A673 (cell line): ENCODE results near the gene ZNF600. TPM values are rescaled to one million over a fixed set of nuclear protein-coding genes. Genes with fewer than 3 reads are reported as not detected.
"Not testable (repeated sequence)": the region's sequence is repeated elsewhere in the genome, so short reads cannot be mapped to it uniquely, and the experiment has no call there.

ENCODE experiments used
- BruUV-seq: library from RNA; stranded (reverse); fragments of 400-500 nt; replicated peaks from 2 replicates; lab custom pipeline; 2021; lab: Mats Ljungman, UMichigan
- CTCF ChIA-PET: fragments of 300-600 bp; sonication (Branson Sonifier 250); formaldehyde crosslinking; loops from one replicate; lab custom pipeline; 2022; ENCODE audit warnings: antibody characterized with exemption; lab: Charles Lee
- POLR2A ChIA-PET: fragments of 300-600 bp; sonication (Branson Sonifier 250); formaldehyde crosslinking; loops from one replicate; lab custom pipeline; 2022; ENCODE audit warnings: antibody characterized with exemption; ENCODE audit not compliant: low non-redundant PET; lab: Charles Lee
- DNase-seq: peaks from one replicate; pipeline ENCODE4 v3.0.0-alpha.2; 2015; ENCODE audit warnings: low spot score
- H3K27ac ChIP-seq: fragments of 200-600 bp; sonication (generic); 2 replicates; pipeline ENCODE4 v1.5.1; 2016; ENCODE audit warnings: mixed run types, low read depth, mild to moderate bottlenecking, mixed read lengths, antibody characterized with exemption, low read length; ENCODE audit not compliant: poor library complexity, severe bottlenecking
- H3K27me3 ChIP-seq: fragments of 200-600 bp; sonication (generic); replicated peaks from 2 replicates; pipeline ENCODE4 v1.6.1; 2017; ENCODE audit warnings: mixed run types, low read depth, mild to moderate bottlenecking, mixed read lengths, antibody characterized with exemption, low read length; ENCODE audit not compliant: insufficient read depth, poor library complexity
- H3K36me3 ChIP-seq: fragments of 200-600 bp; sonication (generic); 2 replicates; pipeline ENCODE4 v1.6.1; 2016; ENCODE audit warnings: mixed run types, mild to moderate bottlenecking, mixed read lengths, antibody characterized with exemption, low read length; ENCODE audit not compliant: insufficient read depth, poor library complexity, severe bottlenecking
- H3K4me1 ChIP-seq: fragments of 200-600 bp; sonication (generic); 2 replicates; pipeline ENCODE4 v1.6.1; 2017; ENCODE audit warnings: mixed run types, mild to moderate bottlenecking, mixed read lengths, antibody characterized with exemption, low read length; ENCODE audit not compliant: insufficient read depth, poor library complexity, severe bottlenecking
- H3K4me3 ChIP-seq: fragments of 200-600 bp; sonication (generic); 2 replicates; pipeline ENCODE4 v1.5.1; 2016; ENCODE audit warnings: low read depth, mixed run types, mild to moderate bottlenecking, mixed read lengths, low read length; ENCODE audit not compliant: poor library complexity, severe bottlenecking
- H3K9me3 ChIP-seq: fragments of 200-600 bp; sonication (generic); 2 replicates; pipeline ENCODE4 v1.6.1; 2016; ENCODE audit warnings: mixed run types, low read depth, mild to moderate bottlenecking, mixed read lengths, antibody characterized with exemption, low read length; ENCODE audit not compliant: poor library complexity, severe bottlenecking
- CTCF ChIP-seq: fragments of 300-800, 200-600 bp; sonication (generic); conservative IDR thresholded peaks from 2 replicates; pipeline ENCODE4 v1.5.1; 2017; ENCODE audit warnings: low read depth, mild to moderate bottlenecking, antibody characterized with exemption, low read length, moderate library complexity, mixed read lengths
- EZH2 ChIP-seq: fragments of 200-600 bp; sonication (generic); IDR thresholded peaks from 2 replicates; pipeline ENCODE4 v1.6.1; 2017; ENCODE audit warnings: borderline replicate concordance, low read depth, mild to moderate bottlenecking, mixed read lengths, antibody characterized with exemption, low read length; ENCODE audit not compliant: poor library complexity, severe bottlenecking
- intact Hi-C: fragments of 100-400 bp; cut with micrococcal nuclease; formaldehyde crosslinking; loops from one replicate; pipeline ENCODE4 v1.10.0; 2022; ENCODE audit not compliant: unreplicated experiment
- total RNA-seq: library from RNA; stranded (reverse); gene quantifications from 2 replicates; pipeline ENCODE4 v1.2.3, GENCODE V29; 2021

The ZNF600 gene
- total RNA-seq, 1 experiment from 2014 or later, result 1.5 TPM

GRCh38 chr19:52823676-52824075 is 37.1 kb upstream of the ZNF600 start:
- BruUV-seq, result no TSS peak
- Histone ChIP-seq H3K9me3 (no peaks in the 10 kb centered on the region), H3K36me3 (no peaks in the 10 kb centered on the region), H3K27me3 (no peaks in the 10 kb centered on the region), H3K4me1 (no peaks in the 10 kb centered on the region), H3K4me3 (no peak overlapping the region), H3K27ac (no peak overlapping the region)
- intact Hi-C loops, result no loop called here
- ChIA-PET POLR2A (no interaction called here), CTCF (no interaction called here)
- no peak for TF ChIP-seq CTCF
- no peak for TF ChIP-seq EZH2
- DNase-seq, result no peak

- intact Hi-C loops, H3K27me3 ChIP-seq, H3K9me3 ChIP-seq, POLR2A ChIA-PET, CTCF ChIA-PET, H3K36me3 ChIP-seq, H3K4me1 ChIP-seq: not testable (repeated sequence)
- peak; percentile 54 for DNase-seq
- BruUV-seq, result TSS peak; percentile 44
- Histone ChIP-seq H3K27ac (peak within 1 kb of the TSS; percentile 37), H3K4me3 (peak within 1 kb of the TSS; percentile 54)
These were observed 34.8 kb upstream of the ZNF600 start, which contains the start of gene ZNF28 for GRCh38 chr19:52821204-52821960. TSS of gene ZNF28 (minus strand) at chr19:52821633. CDS start at chr19:52817958, 3,675 bp downstream.

GRCh38 chr19:52820472-52821203 is 34.0 kb upstream of the ZNF600 start:
- POLR2A ChIA-PET, BruUV-seq, CTCF ChIA-PET, H3K27me3 ChIP-seq, H3K4me1 ChIP-seq, intact Hi-C loops, H3K36me3 ChIP-seq, H3K9me3 ChIP-seq: not testable (repeated sequence)
- peak; percentile 35 for DNase-seq
- Histone ChIP-seq H3K4me3 (peak overlapping the region; percentile 54), H3K27ac (peak overlapping the region; percentile 37)

GRCh38 chr19:52809801-52810200 is 23.2 kb upstream of the ZNF600 start:
- Histone ChIP-seq H3K9me3 (no peaks in the 10 kb centered on the region), H3K27me3 (no peaks in the 10 kb centered on the region), H3K27ac (no peak overlapping the region), H3K36me3 (peaks cover 11% of the 10 kb centered on the region), H3K4me1 (no peaks in the 10 kb centered on the region), H3K4me3 (no peak overlapping the region)
- no TSS peak for BruUV-seq
- no peak for DNase-seq
- ChIA-PET CTCF (no interaction called here), POLR2A (no interaction called here)
- intact Hi-C loops, result no loop called here
- no peak for TF ChIP-seq CTCF
- TF ChIP-seq EZH2, result no peak

GRCh38 chr19:52799950-52800640 is 13.5 kb upstream of the ZNF600 start:
- H3K4me3 ChIP-seq, H3K4me1 ChIP-seq, BruUV-seq, POLR2A ChIA-PET, CTCF ChIA-PET, H3K27me3 ChIP-seq, DNase-seq, H3K27ac ChIP-seq, intact Hi-C loops: not testable (repeated sequence)
- H3K36me3 ChIP-seq, result peaks cover 26% of the 10 kb centered on the region
- peaks cover 71% of the 10 kb centered on the region for H3K9me3 ChIP-seq
